Lower leg skin (tissue), 4 donors: ENCODE data around the gene LY6G5C. TPM values are rescaled to one million over a fixed set of nuclear protein-coding genes. Genes with fewer than 3 reads are reported as not detected.

ENCODE experiments used
- DNase-seq, 2 donors: peaks; one replicate each; pipeline ENCODE4 v3.0.0-alpha.2; 2019; ENCODE audit warnings: low spot score in 2 of 2
- H3K4me3 ChIP-seq: fragments of 200-600 bp; sonication (generic); 2 replicates; pipeline ENCODE4 v1.5.1; 2017; ENCODE audit warnings: mild to moderate bottlenecking, low read depth; ENCODE audit not compliant: poor library complexity, severe bottlenecking
- POLR2A ChIP-seq, 2 donors: fragments of 450-650 bp; IDR thresholded peaks; one replicate each; pipeline ENCODE4 v1.6.1; 2016 to 2017; ENCODE audit warnings: antibody characterized with exemption in 2 of 2, mild to moderate bottlenecking in 1 of 2, moderate library complexity in 1 of 2
- WGBS, 2 donors: methylation state at CpG; one replicate each; pipeline ENCODE4 v1.1.5; 2018; 5-methylcytosine and 5-hydroxymethylcytosine counted together
- intact Hi-C: fragments of 100-400 bp; cut with DNase I; formaldehyde crosslinking; loops from one replicate; pipeline ENCODE4 v1.15.0; 2023; ENCODE audit warnings: low total_unique reads
- total RNA-seq, 4 donors: library from RNA; depleted of rRNA; stranded (reverse); fragments of >200 nt; gene quantifications; one replicate each; pipeline ENCODE4 v1.1.0, GENCODE V29; 2016
- TF ChIP-seq, protein P1 (sequence below), 3 donors: fragments of 450-650 bp; IDR thresholded peaks; one replicate each; pipeline ENCODE4 v1.5.1; 2016; ENCODE audit warnings: antibody characterized with exemption in 3 of 3, mild to moderate bottlenecking in 3 of 3, moderate library complexity in 2 of 3

The LY6G5C gene
- total RNA-seq, 4 donors from 2014 or later: 1.6 TPM; not detected in 3

DNA sequence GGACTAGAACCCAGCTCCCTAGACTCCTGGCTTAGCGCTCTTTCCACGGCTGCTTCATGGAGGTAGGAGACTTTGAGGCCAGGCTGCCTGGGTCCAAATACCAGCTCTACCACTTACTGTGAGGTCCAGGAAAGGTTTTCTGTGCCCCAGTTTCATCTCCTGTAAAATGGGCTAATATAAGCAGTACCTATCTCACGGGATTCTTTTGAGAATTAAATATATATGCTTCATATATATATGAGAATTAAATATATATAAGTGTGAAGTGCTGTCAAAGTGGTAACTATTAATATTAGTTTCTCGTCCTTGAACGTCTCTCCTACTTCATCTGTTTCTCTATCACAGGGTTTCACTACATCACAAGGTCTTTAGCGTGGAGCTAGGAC, 10.2 kb upstream of the LY6G5C start:
- intact Hi-C loops: no loop called here
- TF ChIP-seq POLR2A (IDR thresholded peaks at IDR 0.05): no peak
- TF ChIP-seq, protein P1, sequence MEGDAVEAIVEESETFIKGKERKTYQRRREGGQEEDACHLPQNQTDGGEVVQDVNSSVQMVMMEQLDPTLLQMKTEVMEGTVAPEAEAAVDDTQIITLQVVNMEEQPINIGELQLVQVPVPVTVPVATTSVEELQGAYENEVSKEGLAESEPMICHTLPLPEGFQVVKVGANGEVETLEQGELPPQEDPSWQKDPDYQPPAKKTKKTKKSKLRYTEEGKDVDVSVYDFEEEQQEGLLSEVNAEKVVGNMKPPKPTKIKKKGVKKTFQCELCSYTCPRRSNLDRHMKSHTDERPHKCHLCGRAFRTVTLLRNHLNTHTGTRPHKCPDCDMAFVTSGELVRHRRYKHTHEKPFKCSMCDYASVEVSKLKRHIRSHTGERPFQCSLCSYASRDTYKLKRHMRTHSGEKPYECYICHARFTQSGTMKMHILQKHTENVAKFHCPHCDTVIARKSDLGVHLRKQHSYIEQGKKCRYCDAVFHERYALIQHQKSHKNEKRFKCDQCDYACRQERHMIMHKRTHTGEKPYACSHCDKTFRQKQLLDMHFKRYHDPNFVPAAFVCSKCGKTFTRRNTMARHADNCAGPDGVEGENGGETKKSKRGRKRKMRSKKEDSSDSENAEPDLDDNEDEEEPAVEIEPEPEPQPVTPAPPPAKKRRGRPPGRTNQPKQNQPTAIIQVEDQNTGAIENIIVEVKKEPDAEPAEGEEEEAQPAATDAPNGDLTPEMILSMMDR (IDR thresholded peaks at IDR 0.05): no peak
- DNase-seq: no peak
- H3K4me3 ChIP-seq: no peak overlapping the region
- 90 to 92% methylated on average over 6 of the region's 6 CpGs for WGBS, 2 donors

DNA sequence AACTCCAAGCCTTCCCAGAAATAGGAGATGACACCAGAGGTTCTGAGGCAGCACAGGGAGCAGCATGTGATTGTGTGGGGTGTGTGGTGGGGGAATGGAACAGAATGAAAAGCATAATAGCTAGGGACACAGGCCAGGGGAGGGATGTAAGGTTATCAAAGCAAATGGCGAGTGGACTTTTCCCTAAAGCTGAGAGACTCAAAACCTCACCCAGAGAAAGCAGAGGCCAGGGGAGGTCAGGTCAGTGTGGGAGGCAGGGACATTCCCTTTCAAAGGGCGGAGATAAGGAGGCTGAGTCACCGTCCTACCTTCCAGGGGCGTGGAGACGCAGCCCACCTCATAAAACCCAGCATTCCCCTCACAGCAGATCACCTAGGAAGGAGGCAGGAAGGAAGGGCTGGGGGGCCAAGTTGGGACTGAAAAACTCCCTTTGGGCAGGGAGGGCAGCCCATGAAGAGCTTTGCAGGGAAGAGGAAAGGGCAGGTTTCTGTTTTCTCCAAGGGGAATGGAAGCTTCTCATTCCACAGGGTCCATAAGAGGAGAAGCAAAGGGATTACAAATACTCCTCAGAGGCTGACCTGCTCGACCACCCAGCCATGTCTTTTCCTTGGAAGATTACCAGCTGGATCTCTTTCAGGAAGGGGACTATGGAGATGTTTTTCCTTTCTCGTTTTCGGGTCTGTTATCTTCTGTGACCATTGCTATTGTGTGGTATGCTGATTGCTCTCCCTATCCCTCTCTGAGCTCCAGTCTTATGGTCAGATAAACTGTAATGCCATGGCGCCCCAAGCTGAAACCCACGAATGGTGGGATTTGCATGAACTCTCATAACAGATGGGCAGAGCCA, 9.6 kb upstream of the LY6G5C start:
- TF ChIP-seq, protein P1 (IDR thresholded peaks at IDR 0.05): no peak
- TF ChIP-seq POLR2A (IDR thresholded peaks at IDR 0.05): no peak
- DNase-seq: no peak
- no peak overlapping the region for H3K4me3 ChIP-seq
- WGBS, 2 donors: 68 to 76% methylated on average over 10 of the region's 10 CpGs
- intact Hi-C loops: no loop called here

DNA sequence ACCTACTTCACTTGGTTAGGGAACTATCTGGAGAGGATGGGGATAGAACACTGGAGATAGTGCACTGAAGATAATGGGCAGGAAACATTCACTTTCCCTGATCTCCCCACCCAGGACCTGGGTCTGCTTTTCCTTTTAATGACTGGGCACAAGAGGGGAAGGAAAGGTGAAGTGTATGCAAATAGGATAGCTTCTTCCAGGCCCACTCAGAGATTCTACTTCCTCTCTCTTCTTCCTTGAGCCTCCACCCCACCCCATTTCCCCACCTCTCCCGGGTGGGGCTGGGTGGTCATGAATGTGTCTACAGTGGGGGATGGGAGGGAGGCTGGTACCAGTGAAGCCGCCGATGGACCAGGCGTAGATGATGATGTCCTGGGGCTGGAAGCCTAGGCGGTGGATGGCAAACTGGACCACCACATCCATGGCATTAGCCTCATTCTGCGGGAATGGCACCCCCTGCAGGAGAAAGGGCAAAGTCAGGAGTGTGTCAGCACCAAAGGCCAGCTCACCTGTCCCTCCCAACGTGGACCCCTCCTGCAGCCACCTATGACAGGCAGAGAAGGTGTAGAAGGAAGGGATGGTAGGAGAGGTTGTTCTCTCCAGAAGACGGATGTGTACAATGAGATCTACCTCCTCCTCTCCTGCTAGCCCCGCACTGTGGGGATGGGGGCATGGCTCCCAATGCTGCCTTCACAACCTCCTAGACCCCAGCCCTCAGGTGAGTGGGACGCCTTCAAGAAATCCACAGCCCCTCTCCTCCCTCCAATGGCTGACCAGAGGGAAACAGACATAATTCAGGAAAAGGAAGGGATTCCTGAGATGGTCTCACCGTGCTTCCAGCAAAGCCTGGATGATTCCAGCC, 8.6 kb upstream of the LY6G5C start:
- intact Hi-C loops: loop anchor here (5.0 kb wide), 1 partner anchor 78 kb away; no protein-coding TSS in a partner anchor
- TF ChIP-seq POLR2A (IDR thresholded peaks at IDR 0.05): no peak
- TF ChIP-seq, protein P1 (IDR thresholded peaks at IDR 0.05): no peak
- WGBS, 2 donors: 82 to 84% methylated on average over 11 of the region's 11 CpGs

DNA sequence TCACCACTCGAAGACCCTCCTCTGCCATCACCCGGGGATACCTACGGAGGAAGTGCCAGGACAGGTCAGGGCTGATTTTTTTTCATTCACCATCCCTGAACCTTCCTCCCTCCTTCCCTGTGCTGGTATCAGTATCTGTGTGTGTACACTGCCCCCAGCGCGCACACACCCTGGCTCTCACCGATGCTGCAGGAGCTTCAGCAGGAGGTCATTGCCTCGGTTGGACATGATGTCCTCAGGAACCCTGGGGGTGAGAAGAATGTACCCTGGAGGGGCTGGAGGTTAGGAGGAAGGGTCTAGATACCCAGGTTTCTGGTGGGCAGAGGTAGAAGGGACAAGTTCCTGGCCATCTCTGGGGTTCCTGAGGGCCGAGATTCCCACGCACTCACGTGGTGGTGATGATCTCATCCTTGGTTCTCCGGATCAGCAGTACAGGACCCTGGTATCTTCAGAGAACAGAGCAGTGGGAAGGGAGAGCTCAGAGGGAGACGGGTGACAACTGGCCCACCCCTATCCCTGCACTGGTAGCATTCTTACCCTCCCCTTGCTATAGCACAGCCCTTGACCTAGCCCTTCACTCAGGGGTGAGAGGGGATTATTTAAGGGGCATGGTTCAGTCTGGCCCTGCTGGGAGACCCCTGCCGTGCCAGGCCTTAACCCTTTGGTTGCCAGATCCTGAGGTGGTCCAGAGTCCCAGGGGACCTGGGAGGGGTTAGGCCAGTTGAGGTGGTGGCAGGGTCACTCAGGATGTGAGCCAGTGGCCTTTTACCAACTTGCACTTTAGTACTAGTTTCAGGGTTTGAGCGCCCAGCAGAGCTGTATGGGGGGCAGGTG, 7.2 kb upstream of the LY6G5C start:
- TF ChIP-seq, protein P1 (IDR thresholded peaks at IDR 0.05): no peak
- TF ChIP-seq POLR2A (IDR thresholded peaks at IDR 0.05): no peak
- 84% methylated on average over 14 of the region's 14 CpGs for WGBS, 2 donors
- DNase-seq: no peak
- intact Hi-C loops: loop anchor here (5.0 kb wide), 1 partner anchor 79 kb away; no protein-coding TSS in a partner anchor
- H3K4me3 ChIP-seq: no peak overlapping the region

More for the DNA sequence above, 8.6 kb upstream of the LY6G5C start:
- no peak overlapping the region for H3K4me3 ChIP-seq
- DNase-seq: no peak

DNA sequence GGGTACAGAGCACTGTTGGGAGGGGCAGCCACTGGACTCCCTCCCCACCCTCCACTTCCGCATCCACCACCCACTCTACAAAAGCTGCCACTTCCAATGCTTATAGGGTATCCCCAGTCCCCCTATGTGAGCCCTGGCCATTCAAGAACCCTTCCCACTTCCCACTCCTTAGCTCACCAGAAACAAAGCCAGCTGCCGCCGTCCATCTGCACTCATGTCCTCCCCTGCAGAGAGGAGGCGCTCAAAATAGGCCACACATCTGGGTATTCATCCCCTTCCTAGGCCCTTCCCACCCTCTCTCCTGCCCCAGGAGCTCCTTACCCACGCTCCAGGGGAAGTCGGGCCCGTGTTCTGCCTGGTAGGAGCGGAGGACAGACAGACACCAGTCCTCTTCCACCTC, 6.5 kb upstream of the LY6G5C start:
- H3K4me3 ChIP-seq: no peak overlapping the region
- 82 to 84% methylated on average over 8 of the region's 8 CpGs for WGBS, 2 donors
- TF ChIP-seq, protein P1 (IDR thresholded peaks at IDR 0.05): no peak
- no peak for TF ChIP-seq POLR2A (IDR thresholded peaks at IDR 0.05)
- DNase-seq: no peak
- intact Hi-C loops: loop anchor here (5.0 kb wide), 1 partner anchor 80 kb away; no protein-coding TSS in a partner anchor
